H1 (cell line): ENCODE measurements around the gene WWP2. TPM values are rescaled to one million over a fixed set of nuclear protein-coding genes. Genes with fewer than 3 reads are reported as not detected.

Experiments
- GABPA ChIP-seq: IDR thresholded peaks from 2 replicates; pipeline ENCODE4 v1.6.1; 2011; ENCODE audit warnings: mild to moderate bottlenecking, low read length, moderate library complexity, borderline replicate concordance; ENCODE audit not compliant: insufficient read depth
- KDM1A ChIP-seq: fragments of 200-600, 300-600 bp; sonication (generic); IDR thresholded peaks from 2 replicates; pipeline ENCODE4 v1.7.1; 2016; ENCODE audit warnings: mild to moderate bottlenecking, low read length, borderline replicate concordance
- NRF1 ChIP-seq: IDR thresholded peaks from 2 replicates; pipeline ENCODE4 v1.6.1; 2011; ENCODE audit warnings: mild to moderate bottlenecking, low read depth, low read length, improper control_type of control experiment
- RBBP5 ChIP-seq: IDR thresholded peaks from 2 replicates; pipeline ENCODE4 v1.7.1; 2012; ENCODE audit warnings: low read depth, mild to moderate bottlenecking, inconsistent platforms, low read length, moderate library complexity, borderline replicate concordance
- RFX5 ChIP-seq: IDR thresholded peaks from 2 replicates; pipeline ENCODE4 v1.6.1; 2011; ENCODE audit warnings: low read depth, low read length, improper control_type of control experiment, borderline replicate concordance
- SP4 ChIP-seq: IDR thresholded peaks from 2 replicates; pipeline ENCODE4 v1.6.1; 2012; ENCODE audit warnings: low read length, inconsistent platforms
- TCF12 ChIP-seq: IDR thresholded peaks from 2 replicates; pipeline ENCODE4 v1.6.1; 2011; ENCODE audit warnings: low read depth, mild to moderate bottlenecking, low read length
- polyA plus RNA-seq, 7 experiments: library from polyadenylated mRNA; depleted of rRNA in 3 of 7; stranded (reverse) in 5 of 7; unstranded in 2 of 7; fragments of >200 nt in 5 of 7; fragments of 200-250 nt in 2 of 7; gene quantifications; 1 replicate in 5 of 7; 2 replicates in 1 of 7; 4 replicates in 1 of 7; pipeline versions ENCODE4 v1.2.1 to v1.2.3, GENCODE V29; 2011 to 2013; ENCODE audit warnings: missing spikeins in 2 of 7, mixed read lengths in 2 of 7
- total RNA-seq: library from RNA; stranded (reverse); fragmentation: NEBNext Ultra II Directional; extraction: Animal tissue kit (Norgen Biotek cat#: 25700); gene quantifications from 2 replicates; pipeline ENCODE4 v1.2.1, GENCODE V29; 2021
- TF ChIP-seq, protein P1 (sequence below): fragments of 300-600 bp; sonication (generic); IDR thresholded peaks from 2 replicates; pipeline ENCODE4 v1.7.1; 2012; ENCODE audit warnings: low read length, moderate library complexity, mild to moderate bottlenecking, inconsistent platforms; ENCODE audit not compliant: insufficient replicate concordance
- TF ChIP-seq, protein P2 (sequence below): IDR thresholded peaks from 2 replicates; pipeline ENCODE4 v1.6.1; 2012; ENCODE audit warnings: low read length, inconsistent platforms

The WWP2 gene
- total and polyA plus RNA-seq, 2 of the 8 experiments (the other 6 are each of a cell fraction or from before 2014, with no cell fraction given), result 14.1 to 42.2 TPM

DNA sequence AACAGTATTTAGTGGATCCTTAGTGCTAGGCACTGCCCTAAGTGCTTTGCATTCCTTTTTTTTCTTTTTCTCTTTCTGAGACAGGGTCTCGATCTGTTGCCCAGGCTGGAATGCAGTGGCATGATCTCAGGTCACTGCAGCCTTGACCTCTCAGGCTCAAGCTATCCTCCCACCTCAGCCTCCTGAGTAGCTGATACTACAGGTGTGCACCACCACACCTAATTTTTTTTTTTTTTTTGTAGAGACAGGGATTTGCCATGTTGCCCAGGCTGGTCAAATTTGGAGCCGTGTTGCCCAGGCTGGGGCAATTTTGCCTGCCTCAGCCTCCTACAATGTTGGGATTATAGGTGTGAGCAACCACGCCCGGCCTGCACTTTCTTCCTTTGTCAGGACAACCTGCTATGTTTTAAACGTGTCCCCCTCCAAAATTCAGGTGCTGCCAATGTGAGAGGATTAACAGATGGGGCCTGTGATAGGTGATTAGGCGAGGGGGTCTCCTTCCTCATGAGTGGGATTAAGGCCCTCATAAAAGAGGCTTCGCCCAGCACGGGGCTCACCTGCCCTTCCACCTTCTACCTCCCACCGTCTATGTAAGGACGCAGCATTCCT, 41.2 kb upstream of the WWP2 start (continued):
- TF ChIP-seq, protein P1, sequence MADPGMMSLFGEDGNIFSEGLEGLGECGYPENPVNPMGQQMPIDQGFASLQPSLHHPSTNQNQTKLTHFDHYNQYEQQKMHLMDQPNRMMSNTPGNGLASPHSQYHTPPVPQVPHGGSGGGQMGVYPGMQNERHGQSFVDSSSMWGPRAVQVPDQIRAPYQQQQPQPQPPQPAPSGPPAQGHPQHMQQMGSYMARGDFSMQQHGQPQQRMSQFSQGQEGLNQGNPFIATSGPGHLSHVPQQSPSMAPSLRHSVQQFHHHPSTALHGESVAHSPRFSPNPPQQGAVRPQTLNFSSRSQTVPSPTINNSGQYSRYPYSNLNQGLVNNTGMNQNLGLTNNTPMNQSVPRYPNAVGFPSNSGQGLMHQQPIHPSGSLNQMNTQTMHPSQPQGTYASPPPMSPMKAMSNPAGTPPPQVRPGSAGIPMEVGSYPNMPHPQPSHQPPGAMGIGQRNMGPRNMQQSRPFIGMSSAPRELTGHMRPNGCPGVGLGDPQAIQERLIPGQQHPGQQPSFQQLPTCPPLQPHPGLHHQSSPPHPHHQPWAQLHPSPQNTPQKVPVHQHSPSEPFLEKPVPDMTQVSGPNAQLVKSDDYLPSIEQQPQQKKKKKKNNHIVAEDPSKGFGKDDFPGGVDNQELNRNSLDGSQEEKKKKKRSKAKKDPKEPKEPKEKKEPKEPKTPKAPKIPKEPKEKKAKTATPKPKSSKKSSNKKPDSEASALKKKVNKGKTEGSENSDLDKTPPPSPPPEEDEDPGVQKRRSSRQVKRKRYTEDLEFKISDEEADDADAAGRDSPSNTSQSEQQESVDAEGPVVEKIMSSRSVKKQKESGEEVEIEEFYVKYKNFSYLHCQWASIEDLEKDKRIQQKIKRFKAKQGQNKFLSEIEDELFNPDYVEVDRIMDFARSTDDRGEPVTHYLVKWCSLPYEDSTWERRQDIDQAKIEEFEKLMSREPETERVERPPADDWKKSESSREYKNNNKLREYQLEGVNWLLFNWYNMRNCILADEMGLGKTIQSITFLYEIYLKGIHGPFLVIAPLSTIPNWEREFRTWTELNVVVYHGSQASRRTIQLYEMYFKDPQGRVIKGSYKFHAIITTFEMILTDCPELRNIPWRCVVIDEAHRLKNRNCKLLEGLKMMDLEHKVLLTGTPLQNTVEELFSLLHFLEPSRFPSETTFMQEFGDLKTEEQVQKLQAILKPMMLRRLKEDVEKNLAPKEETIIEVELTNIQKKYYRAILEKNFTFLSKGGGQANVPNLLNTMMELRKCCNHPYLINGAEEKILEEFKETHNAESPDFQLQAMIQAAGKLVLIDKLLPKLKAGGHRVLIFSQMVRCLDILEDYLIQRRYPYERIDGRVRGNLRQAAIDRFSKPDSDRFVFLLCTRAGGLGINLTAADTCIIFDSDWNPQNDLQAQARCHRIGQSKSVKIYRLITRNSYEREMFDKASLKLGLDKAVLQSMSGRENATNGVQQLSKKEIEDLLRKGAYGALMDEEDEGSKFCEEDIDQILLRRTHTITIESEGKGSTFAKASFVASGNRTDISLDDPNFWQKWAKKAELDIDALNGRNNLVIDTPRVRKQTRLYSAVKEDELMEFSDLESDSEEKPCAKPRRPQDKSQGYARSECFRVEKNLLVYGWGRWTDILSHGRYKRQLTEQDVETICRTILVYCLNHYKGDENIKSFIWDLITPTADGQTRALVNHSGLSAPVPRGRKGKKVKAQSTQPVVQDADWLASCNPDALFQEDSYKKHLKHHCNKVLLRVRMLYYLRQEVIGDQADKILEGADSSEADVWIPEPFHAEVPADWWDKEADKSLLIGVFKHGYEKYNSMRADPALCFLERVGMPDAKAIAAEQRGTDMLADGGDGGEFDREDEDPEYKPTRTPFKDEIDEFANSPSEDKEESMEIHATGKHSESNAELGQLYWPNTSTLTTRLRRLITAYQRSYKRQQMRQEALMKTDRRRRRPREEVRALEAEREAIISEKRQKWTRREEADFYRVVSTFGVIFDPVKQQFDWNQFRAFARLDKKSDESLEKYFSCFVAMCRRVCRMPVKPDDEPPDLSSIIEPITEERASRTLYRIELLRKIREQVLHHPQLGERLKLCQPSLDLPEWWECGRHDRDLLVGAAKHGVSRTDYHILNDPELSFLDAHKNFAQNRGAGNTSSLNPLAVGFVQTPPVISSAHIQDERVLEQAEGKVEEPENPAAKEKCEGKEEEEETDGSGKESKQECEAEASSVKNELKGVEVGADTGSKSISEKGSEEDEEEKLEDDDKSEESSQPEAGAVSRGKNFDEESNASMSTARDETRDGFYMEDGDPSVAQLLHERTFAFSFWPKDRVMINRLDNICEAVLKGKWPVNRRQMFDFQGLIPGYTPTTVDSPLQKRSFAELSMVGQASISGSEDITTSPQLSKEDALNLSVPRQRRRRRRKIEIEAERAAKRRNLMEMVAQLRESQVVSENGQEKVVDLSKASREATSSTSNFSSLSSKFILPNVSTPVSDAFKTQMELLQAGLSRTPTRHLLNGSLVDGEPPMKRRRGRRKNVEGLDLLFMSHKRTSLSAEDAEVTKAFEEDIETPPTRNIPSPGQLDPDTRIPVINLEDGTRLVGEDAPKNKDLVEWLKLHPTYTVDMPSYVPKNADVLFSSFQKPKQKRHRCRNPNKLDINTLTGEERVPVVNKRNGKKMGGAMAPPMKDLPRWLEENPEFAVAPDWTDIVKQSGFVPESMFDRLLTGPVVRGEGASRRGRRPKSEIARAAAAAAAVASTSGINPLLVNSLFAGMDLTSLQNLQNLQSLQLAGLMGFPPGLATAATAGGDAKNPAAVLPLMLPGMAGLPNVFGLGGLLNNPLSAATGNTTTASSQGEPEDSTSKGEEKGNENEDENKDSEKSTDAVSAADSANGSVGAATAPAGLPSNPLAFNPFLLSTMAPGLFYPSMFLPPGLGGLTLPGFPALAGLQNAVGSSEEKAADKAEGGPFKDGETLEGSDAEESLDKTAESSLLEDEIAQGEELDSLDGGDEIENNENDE, result no peak
- TF ChIP-seq KDM1A, result no peak
- TF ChIP-seq RBBP5, result no peak
- no peak for TF ChIP-seq NRF1
- TF ChIP-seq RFX5, result no peak
- TF ChIP-seq GABPA, result no peak
- TF ChIP-seq TCF12, result no peak
- TF ChIP-seq, protein P2, sequence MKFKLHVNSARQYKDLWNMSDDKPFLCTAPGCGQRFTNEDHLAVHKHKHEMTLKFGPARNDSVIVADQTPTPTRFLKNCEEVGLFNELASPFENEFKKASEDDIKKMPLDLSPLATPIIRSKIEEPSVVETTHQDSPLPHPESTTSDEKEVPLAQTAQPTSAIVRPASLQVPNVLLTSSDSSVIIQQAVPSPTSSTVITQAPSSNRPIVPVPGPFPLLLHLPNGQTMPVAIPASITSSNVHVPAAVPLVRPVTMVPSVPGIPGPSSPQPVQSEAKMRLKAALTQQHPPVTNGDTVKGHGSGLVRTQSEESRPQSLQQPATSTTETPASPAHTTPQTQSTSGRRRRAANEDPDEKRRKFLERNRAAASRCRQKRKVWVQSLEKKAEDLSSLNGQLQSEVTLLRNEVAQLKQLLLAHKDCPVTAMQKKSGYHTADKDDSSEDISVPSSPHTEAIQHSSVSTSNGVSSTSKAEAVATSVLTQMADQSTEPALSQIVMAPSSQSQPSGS, result no peak
- no peak for TF ChIP-seq SP4
